Measurements from ENCODE around the gene TRDN.

The TRDN gene, protein sequence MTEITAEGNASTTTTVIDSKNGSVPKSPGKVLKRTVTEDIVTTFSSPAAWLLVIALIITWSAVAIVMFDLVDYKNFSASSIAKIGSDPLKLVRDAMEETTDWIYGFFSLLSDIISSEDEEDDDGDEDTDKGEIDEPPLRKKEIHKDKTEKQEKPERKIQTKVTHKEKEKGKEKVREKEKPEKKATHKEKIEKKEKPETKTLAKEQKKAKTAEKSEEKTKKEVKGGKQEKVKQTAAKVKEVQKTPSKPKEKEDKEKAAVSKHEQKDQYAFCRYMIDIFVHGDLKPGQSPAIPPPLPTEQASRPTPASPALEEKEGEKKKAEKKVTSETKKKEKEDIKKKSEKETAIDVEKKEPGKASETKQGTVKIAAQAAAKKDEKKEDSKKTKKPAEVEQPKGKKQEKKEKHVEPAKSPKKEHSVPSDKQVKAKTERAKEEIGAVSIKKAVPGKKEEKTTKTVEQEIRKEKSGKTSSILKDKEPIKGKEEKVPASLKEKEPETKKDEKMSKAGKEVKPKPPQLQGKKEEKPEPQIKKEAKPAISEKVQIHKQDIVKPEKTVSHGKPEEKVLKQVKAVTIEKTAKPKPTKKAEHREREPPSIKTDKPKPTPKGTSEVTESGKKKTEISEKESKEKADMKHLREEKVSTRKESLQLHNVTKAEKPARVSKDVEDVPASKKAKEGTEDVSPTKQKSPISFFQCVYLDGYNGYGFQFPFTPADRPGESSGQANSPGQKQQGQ

DNA sequence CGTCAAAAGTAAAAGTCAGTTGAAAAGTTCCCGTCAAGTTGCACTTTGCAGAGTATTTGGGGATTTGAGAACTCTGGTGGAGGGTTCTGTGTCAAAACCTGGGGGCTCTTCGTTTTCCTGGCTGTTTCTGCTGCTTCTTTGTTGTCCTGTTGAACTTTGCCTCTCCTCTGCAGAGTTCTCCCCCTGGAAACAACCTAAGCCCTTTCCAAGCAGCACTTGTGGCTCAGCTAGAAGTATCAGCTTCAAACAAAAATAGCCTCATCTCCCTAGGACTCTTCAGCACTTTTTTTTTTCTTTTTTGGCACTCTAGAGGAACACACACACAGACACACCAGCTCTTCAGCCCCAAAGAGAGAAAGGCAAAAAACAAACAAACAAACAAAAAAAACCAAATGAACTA lies at the start of gene TRDN:
TRDN (minus strand) TSS at position 169 of the 400 bp plus-strand sequence. CDS start 175 bp downstream, outside the sequence.
- no peak for DNase-seq (ENCODE audit: low read depth)

DNA sequence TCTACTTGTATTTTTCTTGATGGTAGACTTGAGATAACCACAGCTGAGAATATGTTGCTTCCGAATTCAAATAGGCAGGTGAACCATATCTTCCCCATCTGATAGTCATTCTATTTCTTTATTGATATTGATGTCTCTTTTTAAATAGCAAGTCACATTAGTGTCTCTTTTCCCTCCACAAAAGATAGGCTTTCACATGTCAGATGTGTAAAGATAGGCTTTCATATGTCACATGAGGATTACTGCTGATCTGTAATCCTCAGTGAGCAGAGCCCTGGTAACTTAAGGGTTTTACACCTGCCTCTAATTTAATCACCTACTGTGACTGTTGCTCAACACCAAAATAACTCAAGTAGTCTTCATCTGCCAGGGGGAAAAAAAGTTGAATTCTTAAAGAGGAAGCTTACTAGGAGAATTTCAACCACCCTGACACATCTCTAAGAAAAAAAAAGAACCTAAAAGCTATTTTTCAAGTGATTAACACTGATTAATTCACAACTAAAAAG lies 45.3 kb upstream of the TRDN start:
- no peak for DNase-seq (ENCODE audit: low read depth)

DNA sequence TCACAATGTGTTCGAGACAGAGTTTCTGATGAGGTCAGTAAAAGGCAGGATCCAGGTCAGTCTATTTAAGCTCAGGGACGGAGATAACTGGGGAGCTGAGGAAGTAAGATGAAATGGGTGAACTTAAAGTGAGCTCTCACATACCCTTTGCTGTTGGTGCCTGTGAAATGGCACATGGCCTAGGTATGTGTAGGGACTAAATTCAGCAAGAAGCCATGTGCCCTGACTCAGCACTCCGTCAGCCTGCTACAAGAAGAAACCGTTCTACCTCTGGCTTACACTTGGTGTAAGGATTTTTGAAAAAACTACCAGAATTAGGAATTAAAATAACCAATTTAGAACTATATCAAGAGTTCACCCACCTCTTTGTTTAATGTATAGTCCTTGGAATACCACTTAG lies 41.1 kb upstream of the TRDN start:
- no peak for DNase-seq (ENCODE audit: low read depth)

DNA sequence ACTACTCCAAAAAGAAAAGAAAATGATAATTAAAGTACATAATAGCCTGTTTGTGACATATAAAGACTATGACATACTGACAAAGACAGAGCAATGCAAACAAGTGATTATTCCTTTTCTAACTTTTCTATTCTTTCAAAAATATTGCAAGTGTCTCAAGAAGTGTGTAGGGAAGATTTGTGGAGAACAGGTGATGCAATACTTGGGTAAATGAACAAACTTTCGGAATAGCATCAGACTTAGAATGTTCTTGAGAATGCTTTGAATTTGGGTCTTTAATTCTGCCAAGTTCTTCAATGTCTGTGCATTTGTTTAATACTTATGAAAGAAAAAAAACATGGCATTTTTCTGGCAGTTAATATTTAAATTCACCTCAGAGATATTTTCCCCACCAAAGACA lies 40.0 kb upstream of the TRDN start:
- no peak for DNase-seq (ENCODE audit: low read depth)

DNA sequence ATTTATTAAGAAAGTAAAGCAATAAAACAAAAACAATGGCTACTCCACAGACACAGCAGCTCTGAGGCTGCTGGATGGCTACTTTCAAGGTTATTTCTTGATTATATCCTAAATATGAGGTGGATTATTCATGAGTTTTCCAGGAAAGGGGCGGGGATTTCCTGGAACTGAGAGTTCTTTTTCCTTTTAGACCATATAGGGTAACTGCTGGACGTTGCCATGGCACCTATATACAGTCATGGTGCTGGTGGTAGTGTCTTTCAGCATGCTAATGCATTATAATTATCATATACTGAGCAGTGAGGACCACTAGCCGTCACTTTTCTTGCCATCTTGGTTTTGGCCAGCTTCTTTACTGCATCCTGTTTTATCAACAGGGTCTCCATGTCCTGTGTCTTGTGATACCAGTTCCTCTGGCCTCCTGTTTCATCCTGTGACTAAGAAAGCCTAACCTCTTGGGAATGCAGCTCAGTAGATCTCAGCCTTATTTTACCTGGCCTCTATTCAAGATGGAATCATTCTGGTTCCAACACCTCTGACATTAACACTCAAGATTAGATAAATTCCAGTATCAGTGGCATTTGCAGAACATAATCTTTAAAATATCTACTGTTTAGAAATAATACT lies 32.3 kb upstream of the TRDN start:
- DNase-seq (ENCODE audit: low read depth): no peak

DNA sequence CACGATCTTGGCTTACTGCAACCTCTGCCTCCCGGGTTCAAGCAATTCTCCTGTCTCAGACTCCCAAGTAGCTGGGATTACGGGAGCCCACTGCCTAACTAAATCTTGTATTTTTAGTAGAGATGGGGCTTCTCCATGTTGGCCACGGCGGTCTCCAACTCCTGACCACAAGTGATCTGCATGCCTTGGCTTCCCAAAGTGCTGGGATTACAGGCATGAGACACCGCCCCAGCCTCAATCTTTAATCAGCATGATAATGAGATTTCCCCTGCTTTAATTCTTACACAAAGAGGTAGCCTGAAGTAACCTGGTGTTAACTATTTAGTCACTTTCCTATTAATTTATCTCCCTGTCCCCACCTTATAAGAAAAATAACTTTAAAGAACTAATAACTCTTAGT lies 31.3 kb upstream of the TRDN start:
- no peak for DNase-seq (ENCODE audit: low read depth)

DNA sequence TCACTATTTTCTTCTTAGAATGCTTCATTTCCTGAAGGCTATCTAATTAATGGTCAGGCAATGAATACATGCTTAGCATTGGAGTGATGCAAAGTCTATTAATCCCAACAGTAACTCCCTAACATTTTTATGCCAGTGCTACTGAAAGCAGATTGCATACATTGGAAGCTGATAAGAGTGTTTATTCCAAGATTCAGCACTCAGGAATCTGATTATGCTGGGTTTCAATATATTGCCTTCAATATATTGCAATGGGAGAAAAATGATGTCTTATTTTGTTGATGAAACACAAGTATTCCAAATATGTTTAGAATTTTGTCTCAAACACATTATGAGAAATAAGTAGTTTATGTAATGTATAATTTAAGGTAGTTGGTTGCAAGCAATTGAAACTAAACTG lies 26.7 kb upstream of the TRDN start:
- DNase-seq (ENCODE audit: low read depth): no peak

DNA sequence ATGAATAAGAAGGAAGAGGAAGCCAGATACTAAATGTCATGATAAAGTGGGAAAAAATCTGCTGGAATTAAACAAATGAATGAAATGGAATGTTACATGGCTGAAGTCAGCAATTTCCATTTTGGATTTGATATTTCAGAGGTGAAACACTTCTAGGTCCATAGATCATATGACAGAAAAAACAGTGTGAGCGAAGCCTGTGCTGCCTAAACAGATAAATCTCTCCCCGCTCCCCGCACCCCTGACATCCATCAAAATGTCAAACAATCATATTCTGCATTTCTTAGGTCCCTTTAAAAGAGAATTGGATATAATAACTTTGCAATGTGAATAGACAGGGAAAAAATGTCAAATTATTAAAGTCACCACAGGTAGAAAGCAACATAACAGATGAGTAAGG lies 26.0 kb upstream of the TRDN start:
- no peak for DNase-seq (ENCODE audit: low read depth)

DNA sequence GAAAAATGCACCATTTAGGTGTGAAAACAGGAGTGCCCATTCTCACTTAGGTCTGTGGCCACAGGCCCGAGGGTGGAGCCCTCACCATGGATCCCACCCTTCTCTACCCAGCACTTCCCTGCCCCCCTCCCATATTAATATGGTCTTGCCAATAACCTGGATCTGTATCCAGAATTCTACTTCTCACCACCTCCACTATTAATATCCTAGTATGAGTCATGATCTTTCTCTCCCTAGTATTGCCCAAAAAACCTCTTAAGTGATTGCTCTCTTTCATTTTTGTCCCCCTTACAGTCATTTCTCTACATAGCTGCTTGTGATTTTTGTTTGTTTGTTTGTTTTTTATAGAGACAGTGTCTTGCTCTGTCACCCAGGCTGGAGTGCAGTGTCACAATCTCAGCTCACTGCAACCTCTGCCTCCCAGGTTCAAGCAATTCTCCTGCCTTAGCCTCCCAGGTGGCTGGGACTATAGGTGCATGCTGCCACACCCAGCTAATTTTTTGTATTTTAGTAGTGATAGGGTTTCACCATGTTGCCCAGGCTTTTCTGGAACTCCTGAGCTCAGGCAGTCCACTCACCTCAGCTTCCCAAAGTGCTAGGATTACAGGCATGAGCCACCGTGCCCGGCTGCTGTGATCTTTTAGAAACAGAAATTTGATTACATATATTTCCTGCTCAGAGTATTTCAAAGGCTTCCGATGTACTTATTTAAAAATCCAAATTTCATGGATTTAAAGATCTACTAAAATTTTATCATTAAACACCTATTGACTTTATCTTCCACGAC lies 24.5 kb upstream of the TRDN start:
- DNase-seq (ENCODE audit: low read depth): no peak

DNA sequence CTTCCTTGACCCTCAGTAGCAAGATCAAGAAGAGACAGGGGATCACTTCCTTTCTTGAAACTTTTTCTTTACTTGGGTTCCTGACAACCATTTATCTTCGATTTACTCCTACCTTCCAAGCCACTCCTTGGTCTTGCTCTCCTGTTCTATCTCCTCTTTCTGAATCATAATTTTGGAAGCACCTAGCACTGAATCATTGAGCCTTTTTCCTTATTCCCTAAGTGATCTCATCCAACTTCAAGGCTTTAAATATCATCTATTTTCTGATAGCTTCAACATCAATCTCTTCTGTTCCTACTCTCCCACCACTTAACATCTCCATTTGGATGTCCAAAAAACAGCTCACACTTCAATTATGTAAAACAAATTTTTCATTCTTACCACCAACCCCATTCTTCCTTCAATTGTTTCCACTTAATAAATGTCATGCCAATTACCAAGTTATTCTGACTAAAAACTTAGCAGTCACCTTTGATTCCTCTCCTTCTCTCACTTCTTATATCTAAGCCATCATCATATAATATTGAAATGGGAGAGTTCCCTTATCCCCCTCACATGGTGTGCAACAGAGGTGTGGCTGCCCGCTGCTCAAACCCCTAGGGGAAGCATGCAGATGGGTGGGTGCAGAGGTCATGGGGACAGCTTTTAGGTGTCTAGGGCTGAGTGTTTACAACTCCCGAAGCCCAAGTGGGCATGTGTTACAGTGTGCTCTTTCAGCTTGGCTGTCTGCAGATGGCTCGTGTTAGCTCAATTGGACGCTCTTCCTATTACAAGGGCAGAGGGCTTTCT lies 23.4 kb upstream of the TRDN start:
- DNase-seq (ENCODE audit: low read depth): no peak

DNA sequence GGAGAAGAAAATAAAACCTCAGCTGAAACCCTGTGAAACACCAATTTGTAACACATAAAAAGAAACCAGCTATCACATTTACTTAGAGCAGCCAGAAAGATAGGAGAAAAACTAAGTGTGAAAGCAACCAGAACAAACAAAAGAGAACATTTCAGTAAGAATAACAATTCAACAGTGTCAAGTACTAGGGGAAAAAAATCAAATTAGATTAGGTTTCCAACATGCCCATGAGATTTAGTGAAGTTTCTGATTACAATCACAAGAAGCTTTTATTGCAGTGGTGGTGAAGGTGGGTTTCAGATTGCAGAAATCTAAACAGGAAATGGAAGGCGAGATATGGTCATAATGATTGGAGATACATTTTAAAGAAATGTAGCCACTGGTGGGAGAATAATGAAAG lies 22.1 kb upstream of the TRDN start:
- no peak for DNase-seq (ENCODE audit: low read depth)

DNA sequence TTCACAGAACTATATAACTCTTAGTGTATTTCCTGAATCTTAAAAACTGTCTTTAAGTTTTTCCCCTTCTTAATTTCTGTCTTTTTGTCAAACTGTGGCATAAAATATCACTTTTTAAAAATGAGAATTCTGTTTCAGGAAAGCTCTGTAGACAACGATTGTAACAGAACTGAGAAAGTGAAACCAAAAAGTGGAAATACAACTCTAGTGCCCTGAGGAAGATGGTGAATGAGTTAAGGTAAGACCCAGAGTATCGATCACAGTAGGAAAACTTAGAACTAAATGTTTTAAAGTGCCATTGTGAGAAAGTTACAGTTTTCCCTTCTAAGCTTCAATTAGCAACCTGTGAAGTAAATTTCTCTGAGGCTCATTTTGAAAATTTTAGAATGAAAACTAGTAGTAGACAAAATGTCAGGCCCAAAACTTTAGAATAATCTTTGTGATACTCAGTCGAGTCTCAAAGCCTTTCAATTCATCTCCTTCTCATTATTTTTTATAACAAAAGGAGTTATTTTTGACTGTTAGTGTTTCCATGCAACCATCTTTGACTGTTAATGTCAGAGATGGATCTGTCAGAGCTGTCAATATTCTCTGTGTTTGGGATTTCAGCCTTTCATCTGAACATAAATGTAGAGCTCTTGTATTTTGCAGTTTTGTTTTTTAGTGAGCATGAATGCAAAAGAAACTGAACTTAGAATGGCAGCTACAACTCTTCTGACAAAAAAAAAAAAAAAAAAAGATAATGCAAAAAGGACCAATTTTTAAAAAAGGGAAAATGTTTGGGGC lies 19.0 kb upstream of the TRDN start:
- DNase-seq (ENCODE audit: low read depth): no peak

DNA sequence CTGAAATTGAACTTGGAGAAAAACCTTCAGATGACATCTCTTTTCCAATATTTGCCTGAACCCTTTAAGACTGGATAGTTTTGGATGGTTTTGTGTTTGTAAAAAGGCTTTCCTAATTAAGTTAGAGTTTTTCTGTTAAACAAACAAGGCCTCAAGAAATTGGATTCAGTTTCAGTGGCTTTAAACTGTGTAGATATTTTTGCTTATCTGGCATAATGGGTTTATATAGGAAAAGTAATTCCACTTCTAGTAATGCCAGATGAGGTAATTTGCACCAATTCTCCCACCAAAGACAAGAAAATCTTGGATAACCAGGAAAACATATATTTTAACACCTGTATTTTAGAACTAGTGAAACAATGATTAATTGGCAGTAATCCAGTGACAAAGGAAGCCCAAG lies 12.0 kb upstream of the TRDN start:
- no peak for DNase-seq (ENCODE audit: low read depth)

DNA sequence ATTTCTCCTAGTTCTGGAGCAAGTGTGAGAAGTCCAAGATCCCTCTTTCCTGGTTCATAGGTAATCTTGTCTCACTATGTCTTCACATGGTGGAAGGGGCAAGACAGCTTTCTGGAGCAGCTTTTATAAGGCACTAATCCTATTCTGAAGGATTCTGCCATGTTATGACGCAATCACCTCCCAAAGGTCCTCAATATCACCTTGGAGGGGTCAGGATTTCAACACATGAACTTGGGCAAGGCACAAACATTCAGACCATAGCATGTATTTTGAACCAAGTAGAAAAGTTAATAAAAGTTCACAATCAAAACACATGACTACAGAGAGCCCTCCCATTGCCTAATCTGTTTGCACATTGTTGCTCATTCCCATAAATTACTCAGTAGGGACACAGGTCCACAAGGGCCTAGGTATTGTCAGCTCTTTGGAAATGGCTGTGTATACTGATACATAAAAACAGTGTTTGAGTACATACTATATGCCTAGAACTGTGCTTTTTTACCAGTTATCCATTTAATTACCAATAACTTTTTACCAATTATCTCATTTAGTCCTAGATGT lies 11.3 kb upstream of the TRDN start:
- no peak for DNase-seq (ENCODE audit: low read depth)

DNA sequence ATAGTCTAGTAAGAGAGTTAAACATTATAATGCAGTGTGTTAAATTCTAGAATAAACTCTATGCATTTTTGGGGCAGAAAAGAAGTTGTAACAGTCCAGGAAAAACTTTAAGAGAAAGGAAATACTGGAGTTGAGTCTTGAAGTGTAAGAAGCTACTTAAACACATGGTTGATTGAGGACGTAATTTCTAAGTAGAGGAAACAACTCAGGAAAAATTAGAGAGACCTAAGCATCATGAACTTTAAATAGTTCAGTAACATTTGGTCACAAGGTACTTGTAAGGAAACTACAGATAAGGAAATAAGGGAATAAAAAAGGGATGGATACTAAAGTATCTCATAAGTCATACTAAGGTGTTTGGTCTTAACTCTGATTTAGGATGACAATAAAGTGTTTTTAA lies 4.7 kb upstream of the TRDN start:
- no peak for DNase-seq (ENCODE audit: low read depth)

DNA sequence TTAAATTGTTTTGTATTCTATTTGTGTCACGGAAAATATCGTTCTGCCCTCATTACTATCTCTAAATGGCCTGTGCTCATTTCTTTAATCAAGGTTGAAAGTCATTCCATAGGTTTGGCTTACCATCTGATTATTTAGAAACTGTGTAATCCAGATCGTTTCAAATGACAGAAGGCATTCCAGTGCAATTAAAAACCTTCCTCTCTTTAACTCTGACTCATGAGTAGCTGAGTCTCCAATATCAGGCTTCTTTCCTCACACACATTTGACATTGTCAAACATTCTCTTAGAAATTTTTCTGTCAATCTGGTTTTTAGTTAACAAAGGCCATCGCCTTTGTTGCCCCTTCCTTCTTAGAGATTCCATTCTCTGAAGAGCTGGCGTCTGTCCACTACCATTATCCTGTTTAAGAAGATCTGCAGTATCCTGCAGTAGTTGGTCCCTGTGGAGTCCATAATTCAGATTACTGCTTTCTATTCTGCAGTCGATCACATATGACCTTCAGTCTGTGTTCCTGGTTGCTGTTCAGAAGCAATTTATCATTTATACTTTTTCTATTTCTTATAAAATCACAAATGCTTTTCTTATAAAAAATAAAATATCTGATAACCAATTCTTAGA lies 3.9 kb upstream of the TRDN start:
- DNase-seq (ENCODE audit: low read depth): no peak

DNA sequence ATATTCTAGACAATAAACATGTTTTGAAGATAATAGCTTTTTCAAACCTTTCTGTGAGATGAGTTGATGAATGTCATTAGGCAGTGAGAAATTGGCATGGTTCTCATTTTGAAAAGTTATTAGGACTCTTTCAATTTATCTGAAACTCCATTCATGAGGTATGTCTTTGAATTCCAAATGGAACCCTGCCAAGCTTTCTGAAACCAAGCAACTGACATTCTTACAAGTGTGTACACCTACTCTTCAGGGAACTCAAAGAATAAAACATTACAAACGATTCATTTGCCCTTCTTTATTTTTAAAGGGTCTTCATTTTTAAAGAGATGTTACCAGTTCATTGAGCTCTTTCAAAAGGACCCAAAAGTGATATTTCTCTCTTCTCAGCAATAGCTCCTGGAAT lies 2.1 kb upstream of the TRDN start:
- DNase-seq (ENCODE audit: low read depth): no peak

DNA sequence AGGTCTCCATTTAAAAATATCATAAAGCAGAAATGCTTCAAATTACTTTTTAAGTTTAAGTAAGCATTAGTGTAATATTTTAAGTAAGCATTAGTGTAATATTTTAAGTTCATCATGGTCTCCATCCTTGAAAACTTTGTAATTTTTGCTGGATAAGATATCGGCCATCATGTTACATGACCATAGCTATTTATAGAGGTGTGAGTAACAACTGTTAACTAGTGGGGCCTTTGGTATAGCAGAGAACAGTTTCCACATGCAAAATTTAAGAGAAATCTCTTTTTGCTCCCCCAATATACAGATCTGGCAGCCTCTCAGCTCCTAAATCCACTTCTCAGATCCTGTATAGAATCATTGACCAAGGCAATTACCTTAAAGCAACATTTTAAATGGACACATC lies 468 bp downstream of the TRDN start:
- no peak for DNase-seq (ENCODE audit: low read depth)

DNA sequence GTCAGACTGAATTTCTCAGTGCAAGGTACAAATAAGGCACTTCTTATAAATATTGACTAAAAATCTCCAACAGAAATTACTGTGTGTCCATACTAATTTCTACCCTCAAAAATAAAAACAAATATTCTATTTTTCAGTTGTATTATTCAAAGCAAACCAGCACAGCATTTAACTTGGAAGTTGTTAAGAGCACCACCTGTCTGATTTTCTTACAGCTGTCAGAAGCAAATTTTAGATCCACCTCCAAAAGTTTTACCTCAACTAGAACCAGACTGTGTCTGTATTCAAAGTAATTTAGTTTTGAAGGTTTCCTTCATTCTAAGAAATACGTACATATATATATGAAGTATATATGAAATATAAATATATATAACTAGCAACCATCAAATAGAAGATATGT lies 1.2 kb downstream of the TRDN start:
- DNase-seq (ENCODE audit: low read depth): no peak

DNA sequence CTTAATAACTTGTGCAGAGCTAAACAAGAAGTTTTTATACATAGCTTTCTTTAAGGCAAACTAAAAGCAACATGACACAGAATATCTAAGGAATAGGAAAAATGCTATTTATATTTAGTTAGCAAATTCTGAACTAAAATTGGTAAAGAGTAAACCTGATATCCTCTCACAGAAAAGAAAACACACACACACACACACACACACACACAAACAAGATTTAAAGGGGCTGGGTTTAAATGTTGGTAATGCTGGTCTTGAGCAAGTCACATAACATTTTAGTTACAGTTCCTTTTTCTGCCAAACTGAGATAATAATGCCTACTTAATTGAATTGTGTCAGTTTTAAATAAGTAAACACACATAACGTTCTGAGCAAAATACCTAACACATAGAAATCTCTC lies 1.6 kb downstream of the TRDN start:
- no peak for DNase-seq (ENCODE audit: low read depth)
